SK-N-SH (cell line): ENCODE measurements around the gene ZC3H7A.

Experiments used
- ELF1 ChIP-seq: IDR thresholded peaks from 2 replicates; pipeline ENCODE4 v1.4.0; 2012
- EP300 ChIP-seq, 2 experiments: IDR thresholded peaks; 2 replicates each; pipeline versions ENCODE4 v1.4.0 to v1.6.1; 2012; ENCODE audit warnings: borderline replicate concordance in 1 of 2, low read depth in 1 of 2, low read length in 1 of 2
- YY1 ChIP-seq: IDR thresholded peaks from 2 replicates; pipeline ENCODE4 v1.4.0; 2012; ENCODE audit warnings: low read depth, mild to moderate bottlenecking
- TF ChIP-seq, protein P1 (sequence below): IDR thresholded peaks from 2 replicates; pipeline ENCODE4 v1.4.0; 2012; ENCODE audit warnings: low read depth
- TF ChIP-seq, protein P2 (sequence below): IDR thresholded peaks from 2 replicates; pipeline ENCODE4 v1.6.1; 2012; ENCODE audit warnings: mild to moderate bottlenecking, low read depth, low read length, moderate library complexity

DNA sequence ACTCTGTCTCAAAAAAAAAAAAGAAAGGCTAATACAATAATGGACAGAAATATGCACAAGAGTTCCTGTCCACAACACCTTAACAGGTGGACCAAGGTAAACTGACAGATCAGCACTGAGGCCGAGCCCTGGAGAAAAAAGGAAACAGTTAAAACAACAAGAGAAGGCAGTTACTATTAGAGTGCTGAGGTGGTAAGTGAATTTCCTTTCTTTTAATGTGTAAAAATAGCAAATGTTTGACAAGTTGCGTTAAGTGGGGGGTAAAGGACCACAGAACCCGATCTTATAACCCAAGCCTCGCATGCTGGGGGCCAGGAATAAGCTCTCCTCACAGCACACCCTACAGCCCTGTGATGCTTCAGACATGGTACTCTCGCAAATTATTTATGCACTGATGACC lies 79.2 kb downstream of the ZC3H7A start:
- TF ChIP-seq EP300 (IDR thresholded peaks at IDR 0.05; ENCODE audit: borderline replicate concordance in 1 of 2, low read depth in 1 of 2, low read length in 1 of 2) (no peak), ELF1 (no peak), YY1 (no peak)
- TF ChIP-seq, protein P1, sequence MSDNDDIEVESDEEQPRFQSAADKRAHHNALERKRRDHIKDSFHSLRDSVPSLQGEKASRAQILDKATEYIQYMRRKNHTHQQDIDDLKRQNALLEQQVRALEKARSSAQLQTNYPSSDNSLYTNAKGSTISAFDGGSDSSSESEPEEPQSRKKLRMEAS, result no peak
- TF ChIP-seq, protein P2, sequence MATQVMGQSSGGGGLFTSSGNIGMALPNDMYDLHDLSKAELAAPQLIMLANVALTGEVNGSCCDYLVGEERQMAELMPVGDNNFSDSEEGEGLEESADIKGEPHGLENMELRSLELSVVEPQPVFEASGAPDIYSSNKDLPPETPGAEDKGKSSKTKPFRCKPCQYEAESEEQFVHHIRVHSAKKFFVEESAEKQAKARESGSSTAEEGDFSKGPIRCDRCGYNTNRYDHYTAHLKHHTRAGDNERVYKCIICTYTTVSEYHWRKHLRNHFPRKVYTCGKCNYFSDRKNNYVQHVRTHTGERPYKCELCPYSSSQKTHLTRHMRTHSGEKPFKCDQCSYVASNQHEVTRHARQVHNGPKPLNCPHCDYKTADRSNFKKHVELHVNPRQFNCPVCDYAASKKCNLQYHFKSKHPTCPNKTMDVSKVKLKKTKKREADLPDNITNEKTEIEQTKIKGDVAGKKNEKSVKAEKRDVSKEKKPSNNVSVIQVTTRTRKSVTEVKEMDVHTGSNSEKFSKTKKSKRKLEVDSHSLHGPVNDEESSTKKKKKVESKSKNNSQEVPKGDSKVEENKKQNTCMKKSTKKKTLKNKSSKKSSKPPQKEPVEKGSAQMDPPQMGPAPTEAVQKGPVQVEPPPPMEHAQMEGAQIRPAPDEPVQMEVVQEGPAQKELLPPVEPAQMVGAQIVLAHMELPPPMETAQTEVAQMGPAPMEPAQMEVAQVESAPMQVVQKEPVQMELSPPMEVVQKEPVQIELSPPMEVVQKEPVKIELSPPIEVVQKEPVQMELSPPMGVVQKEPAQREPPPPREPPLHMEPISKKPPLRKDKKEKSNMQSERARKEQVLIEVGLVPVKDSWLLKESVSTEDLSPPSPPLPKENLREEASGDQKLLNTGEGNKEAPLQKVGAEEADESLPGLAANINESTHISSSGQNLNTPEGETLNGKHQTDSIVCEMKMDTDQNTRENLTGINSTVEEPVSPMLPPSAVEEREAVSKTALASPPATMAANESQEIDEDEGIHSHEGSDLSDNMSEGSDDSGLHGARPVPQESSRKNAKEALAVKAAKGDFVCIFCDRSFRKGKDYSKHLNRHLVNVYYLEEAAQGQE, result no peak
